GM12872 (cell line): Measurements from ENCODE around the gene ZNF148.

Experiments
- TF ChIP-seq, protein P1 (sequence below): IDR thresholded peaks from 3 replicates; pipeline ENCODE4 v1.5.1; 2011; ENCODE audit warnings: low read depth, mild to moderate bottlenecking, low read length, moderate library complexity; ENCODE audit not compliant: insufficient read depth

Gene ZNF148

GRCh38 chr3:125256675-125257074 is 118.5 kb downstream of the ZNF148 start:
- TF ChIP-seq, protein P1, sequence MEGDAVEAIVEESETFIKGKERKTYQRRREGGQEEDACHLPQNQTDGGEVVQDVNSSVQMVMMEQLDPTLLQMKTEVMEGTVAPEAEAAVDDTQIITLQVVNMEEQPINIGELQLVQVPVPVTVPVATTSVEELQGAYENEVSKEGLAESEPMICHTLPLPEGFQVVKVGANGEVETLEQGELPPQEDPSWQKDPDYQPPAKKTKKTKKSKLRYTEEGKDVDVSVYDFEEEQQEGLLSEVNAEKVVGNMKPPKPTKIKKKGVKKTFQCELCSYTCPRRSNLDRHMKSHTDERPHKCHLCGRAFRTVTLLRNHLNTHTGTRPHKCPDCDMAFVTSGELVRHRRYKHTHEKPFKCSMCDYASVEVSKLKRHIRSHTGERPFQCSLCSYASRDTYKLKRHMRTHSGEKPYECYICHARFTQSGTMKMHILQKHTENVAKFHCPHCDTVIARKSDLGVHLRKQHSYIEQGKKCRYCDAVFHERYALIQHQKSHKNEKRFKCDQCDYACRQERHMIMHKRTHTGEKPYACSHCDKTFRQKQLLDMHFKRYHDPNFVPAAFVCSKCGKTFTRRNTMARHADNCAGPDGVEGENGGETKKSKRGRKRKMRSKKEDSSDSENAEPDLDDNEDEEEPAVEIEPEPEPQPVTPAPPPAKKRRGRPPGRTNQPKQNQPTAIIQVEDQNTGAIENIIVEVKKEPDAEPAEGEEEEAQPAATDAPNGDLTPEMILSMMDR, result no peak

GRCh38 chr3:125250973-125251372 is 124.2 kb downstream of the ZNF148 start:
- TF ChIP-seq, protein P1, result no peak

DNA sequence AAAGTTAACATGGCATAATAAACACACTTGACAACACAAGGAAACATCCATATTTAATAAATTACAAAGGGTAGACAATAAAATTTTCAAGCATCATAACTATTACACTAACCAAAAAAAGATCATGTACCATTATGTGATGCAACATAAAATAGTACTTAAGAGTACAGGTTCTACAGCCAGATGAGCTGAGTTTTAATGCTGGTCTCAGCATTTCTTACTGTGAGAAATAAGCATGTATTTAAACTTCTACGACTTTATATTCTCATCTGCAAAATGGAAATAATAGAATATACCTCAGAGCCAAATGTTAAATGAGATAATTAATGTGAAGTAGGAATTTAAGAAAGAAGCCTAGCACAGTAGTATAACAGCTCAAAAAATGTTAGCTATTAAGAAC is 128.9 kb downstream of the ZNF148 start:
- TF ChIP-seq, protein P1, result no peak

DNA sequence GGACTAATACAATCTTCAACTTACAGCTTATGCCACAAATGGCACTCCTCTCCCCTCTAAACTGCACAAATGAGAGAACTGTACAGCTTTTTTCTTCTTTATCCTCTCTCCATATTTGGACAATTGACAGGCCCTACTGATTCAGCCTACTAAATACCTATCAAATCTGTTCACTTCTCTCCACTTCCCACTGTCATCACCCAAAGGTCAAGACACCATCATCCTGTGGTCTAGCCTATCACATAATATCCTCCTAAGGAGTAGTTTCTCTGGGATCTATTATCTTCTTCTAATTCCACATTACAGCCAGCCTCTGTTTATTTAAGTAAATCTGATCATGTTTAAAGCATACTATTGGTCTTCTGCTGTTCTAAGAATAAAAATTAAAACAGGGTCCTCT is 129.6 kb downstream of the ZNF148 start:
- TF ChIP-seq, protein P1, result no peak

GRCh38 chr3:125240496-125240895 is 134.6 kb downstream of the ZNF148 start:
- TF ChIP-seq, protein P1, result no peak

- TF ChIP-seq, protein P1, result no peak
Measured at GRCh38 chr3:125239266-125239665, 135.9 kb downstream of the ZNF148 start.

- TF ChIP-seq, protein P1, result no peak
Measured at GRCh38 chr3:125238759-125239158, 136.4 kb downstream of the ZNF148 start.
